ENCODE measurements around the gene PRPF8. TPM values are rescaled to one million over a fixed set of nuclear protein-coding genes. Genes with fewer than 3 reads are reported as not detected.

The PRPF8 gene
- total RNA-seq, result 185 and 220 TPM in 2 replicates

- no peak for TF ChIP-seq CTCF (IDR thresholded peaks at IDR 0.05; ENCODE audit: insufficient read depth, low read length, poor library complexity, severe bottlenecking)
- DNase-seq (ENCODE audit: low read depth), result peak; percentile 83
- peak within 1 kb of the TSS; percentile 91 for H3K4me3 ChIP-seq (ENCODE audit: low read depth, low read length)
- no peaks in the 10 kb centered on the region for H3K27me3 ChIP-seq (ENCODE audit: control insufficient read depth, insufficient read depth, low read length)
- H3K36me3 ChIP-seq (ENCODE audit: control insufficient read depth, insufficient read depth, low read length), result peaks cover 1% of the 10 kb centered on the region
These were observed at the start of gene PRPF8 for GRCh38 chr17:1684378-1685189. PRPF8 (minus strand) TSS chr17:1684867; CDS start chr17:1684571, 296 bp downstream.

- DNase-seq (ENCODE audit: low read depth), result no peak
- Histone ChIP-seq H3K4me3 (ENCODE audit: low read depth, low read length) (no peak overlapping the region), H3K36me3 (ENCODE audit: control insufficient read depth, insufficient read depth, low read length) (no peaks in the 10 kb centered on the region), H3K27me3 (ENCODE audit: control insufficient read depth, insufficient read depth, low read length) (no peaks in the 10 kb centered on the region)
- no peak for TF ChIP-seq CTCF (IDR thresholded peaks at IDR 0.05; ENCODE audit: insufficient read depth, low read length, poor library complexity, severe bottlenecking)
These were observed 49.1 kb upstream of the PRPF8 start for GRCh38 chr17:1733759-1734158.

- DNase-seq (ENCODE audit: low read depth), result no peak
- Histone ChIP-seq H3K27me3 (ENCODE audit: control insufficient read depth, insufficient read depth, low read length) (no peaks in the 10 kb centered on the region), H3K4me3 (ENCODE audit: low read depth, low read length) (no peak overlapping the region), H3K36me3 (ENCODE audit: control insufficient read depth, insufficient read depth, low read length) (no peaks in the 10 kb centered on the region)
- no peak for TF ChIP-seq CTCF (IDR thresholded peaks at IDR 0.05; ENCODE audit: insufficient read depth, low read length, poor library complexity, severe bottlenecking)
These were observed 48.2 kb upstream of the PRPF8 start for GRCh38 chr17:1732833-1733321.

GRCh38 chr17:1732241-1732832 is 47.7 kb upstream of the PRPF8 start:
- no peak for DNase-seq (ENCODE audit: low read depth)
- no peak for TF ChIP-seq CTCF (IDR thresholded peaks at IDR 0.05; ENCODE audit: insufficient read depth, low read length, poor library complexity, severe bottlenecking)
- no peaks in the 10 kb centered on the region for H3K27me3 ChIP-seq (ENCODE audit: control insufficient read depth, insufficient read depth, low read length)
- no peaks in the 10 kb centered on the region for H3K36me3 ChIP-seq (ENCODE audit: control insufficient read depth, insufficient read depth, low read length)
- H3K4me3 ChIP-seq (ENCODE audit: low read depth, low read length), result no peak overlapping the region

GRCh38 chr17:1731194-1731506 is 46.5 kb upstream of the PRPF8 start:
- Histone ChIP-seq H3K36me3 (ENCODE audit: control insufficient read depth, insufficient read depth, low read length) (no peaks in the 10 kb centered on the region), H3K27me3 (ENCODE audit: control insufficient read depth, insufficient read depth, low read length) (no peaks in the 10 kb centered on the region), H3K4me3 (ENCODE audit: low read depth, low read length) (no peak overlapping the region)
- no peak for TF ChIP-seq CTCF (IDR thresholded peaks at IDR 0.05; ENCODE audit: insufficient read depth, low read length, poor library complexity, severe bottlenecking)
- no peak for DNase-seq (ENCODE audit: low read depth)

Data from kidney epithelial cell (primary cell).